H9 (cell line): ENCODE data around the gene MYOD1. TPM values are rescaled to one million over a fixed set of nuclear protein-coding genes. Genes with fewer than 3 reads are reported as not detected.

ENCODE experiments used
- DNase-seq: peaks from one replicate; pipeline ENCODE4 v3.0.0-alpha.2; 2017
- H2AFZ ChIP-seq: one replicate; pipeline ENCODE4 v1.6.1; 2013; ENCODE audit warnings: mild to moderate bottlenecking, low read length, control low read depth, moderate library complexity
- H2AK5ac ChIP-seq: 2 replicates; pipeline ENCODE4 v1.6.1; 2013; ENCODE audit warnings: low read length, control low read depth, mixed read lengths; ENCODE audit not compliant: insufficient read length
- H2BK120ac ChIP-seq: one replicate; pipeline ENCODE4 v1.6.1; 2013; ENCODE audit warnings: low read depth, mild to moderate bottlenecking, low read length, control low read depth, inconsistent platforms; ENCODE audit not compliant: poor library complexity, severe bottlenecking
- H2BK12ac ChIP-seq: 2 replicates; pipeline ENCODE4 v1.6.1; 2013; ENCODE audit warnings: low read length, control low read depth, mixed read lengths, low read depth; ENCODE audit not compliant: insufficient read length
- H2BK15ac ChIP-seq: 2 replicates; pipeline ENCODE4 v1.6.1; 2013; ENCODE audit warnings: low read depth, low read length, control low read depth
- H2BK20ac ChIP-seq: one replicate; pipeline ENCODE4 v1.6.1; 2013; ENCODE audit warnings: low read depth, mild to moderate bottlenecking, low read length, control low read depth, inconsistent platforms; ENCODE audit not compliant: poor library complexity, severe bottlenecking
- H2BK5ac ChIP-seq: 2 replicates; pipeline ENCODE4 v1.6.1; 2013; ENCODE audit warnings: low read length, control low read depth, mixed read lengths; ENCODE audit not compliant: insufficient read length
- H3K14ac ChIP-seq: 2 replicates; pipeline ENCODE4 v1.6.1; 2013; ENCODE audit warnings: low read length, control low read depth; ENCODE audit not compliant: insufficient read depth
- H3K18ac ChIP-seq: 2 replicates; pipeline ENCODE4 v1.6.1; 2013; ENCODE audit warnings: low read depth, mild to moderate bottlenecking, mixed read lengths, low read length, control low read depth; ENCODE audit not compliant: insufficient read length
- H3K23ac ChIP-seq: 2 replicates; pipeline ENCODE4 v1.6.1; 2013; ENCODE audit warnings: low read length, control low read depth, mixed read lengths, low read depth; ENCODE audit not compliant: insufficient read length
- H3K23me2 ChIP-seq: 2 replicates; pipeline ENCODE4 v1.6.1; 2013; ENCODE audit warnings: low read depth, mild to moderate bottlenecking, mixed read lengths, low read length, control low read depth; ENCODE audit not compliant: insufficient read length, poor library complexity, severe bottlenecking
- H3K27ac ChIP-seq: 2 replicates; pipeline ENCODE4 v1.5.1; 2013; ENCODE audit warnings: low read length, control low read depth, mixed read lengths, low read depth; ENCODE audit not compliant: insufficient read length
- H3K27me3 ChIP-seq: 2 replicates; pipeline ENCODE4 v1.6.1; 2013; ENCODE audit warnings: low read length, control low read depth, inconsistent platforms; ENCODE audit not compliant: insufficient read depth
- H3K4ac ChIP-seq: 2 replicates; pipeline ENCODE4 v1.6.1; 2013; ENCODE audit warnings: low read depth, mild to moderate bottlenecking, control low read depth, inconsistent platforms, low read length, moderate library complexity
- H3K4me1 ChIP-seq: 2 replicates; pipeline ENCODE4 v1.6.1; 2013; ENCODE audit warnings: low read length, control low read depth, inconsistent platforms; ENCODE audit not compliant: insufficient read depth
- H3K4me2 ChIP-seq: 2 replicates; pipeline ENCODE4 v1.6.1; 2013; ENCODE audit warnings: low read length, control low read depth, mixed read lengths; ENCODE audit not compliant: insufficient read length, insufficient read depth
- H3K56ac ChIP-seq: 2 replicates; pipeline ENCODE4 v1.6.1; 2013; ENCODE audit warnings: low read depth, mild to moderate bottlenecking, mixed read lengths, low read length, control low read depth; ENCODE audit not compliant: insufficient read length
- H3K79me1 ChIP-seq: 2 replicates; pipeline ENCODE4 v1.6.1; 2013; ENCODE audit warnings: low read depth, mild to moderate bottlenecking, moderate library complexity, low read length, control low read depth, inconsistent platforms; ENCODE audit not compliant: insufficient read depth, poor library complexity, severe bottlenecking
- H3K79me2 ChIP-seq: 2 replicates; pipeline ENCODE4 v1.6.1; 2013; ENCODE audit warnings: low read length, control low read depth, inconsistent platforms; ENCODE audit not compliant: insufficient read depth
- H3K9ac ChIP-seq: 2 replicates; pipeline ENCODE4 v1.6.1; 2013; ENCODE audit warnings: low read length, control low read depth, mixed read lengths; ENCODE audit not compliant: insufficient read length; ENCODE audit errors: extremely low read depth
- H3K9me3 ChIP-seq: one replicate; pipeline ENCODE4 v1.6.1; 2013; ENCODE audit warnings: low read depth, low read length, inconsistent platforms; ENCODE audit not compliant: control insufficient read depth
- H3T11ph ChIP-seq: one replicate; pipeline ENCODE4 v1.6.1; 2013; ENCODE audit warnings: mild to moderate bottlenecking, low read length, control low read depth, inconsistent platforms
- H4K20me1 ChIP-seq: one replicate; pipeline ENCODE4 v1.6.1; 2013; ENCODE audit not compliant: control insufficient read depth, insufficient read length, insufficient read depth
- H4K5ac ChIP-seq: 2 replicates; pipeline ENCODE4 v1.6.1; 2013; ENCODE audit warnings: low read depth, mild to moderate bottlenecking, mixed read lengths, low read length, control low read depth; ENCODE audit not compliant: insufficient read length
- H4K8ac ChIP-seq: replicated peaks from 2 replicates; pipeline ENCODE4 v1.6.1; 2013; ENCODE audit warnings: low read length, control low read depth, mixed read lengths, low read depth; ENCODE audit not compliant: insufficient read length
- H4K91ac ChIP-seq: 2 replicates; pipeline ENCODE4 v1.6.1; 2013; ENCODE audit warnings: low read depth, mild to moderate bottlenecking, moderate library complexity, mixed read lengths, low read length, control low read depth; ENCODE audit not compliant: insufficient read length
- H3K27ac Mint-ChIP-seq, 3 experiments: 2 replicates in 2 of 3; 3 replicates in 1 of 3; pipeline ENCODE4 v1.8.0; 2020 to 2021; ENCODE audit warnings: mixed read lengths in 3 of 3, mild to moderate bottlenecking in 1 of 3, moderate library complexity in 1 of 3
- H3K27me3 Mint-ChIP-seq: 2 replicates; pipeline ENCODE4 v1.8.0; 2021; ENCODE audit warnings: low read depth, mild to moderate bottlenecking, moderate library complexity, mixed read lengths
- H3K36me3 Mint-ChIP-seq, 3 experiments: 2 replicates in 2 of 3; 3 replicates in 1 of 3; pipeline ENCODE4 v1.8.0; 2020 to 2021; ENCODE audit warnings: low read depth in 3 of 3, mixed read lengths in 3 of 3; ENCODE audit not compliant: insufficient read depth in 1 of 3
- H3K4me1 Mint-ChIP-seq, 2 experiments: 2 replicates each; pipeline ENCODE4 v1.8.0; 2020; ENCODE audit warnings: mixed read lengths in 2 of 2
- H3K4me3 Mint-ChIP-seq, 2 experiments: 2 replicates in 1 of 2; 3 replicates in 1 of 2; pipeline ENCODE4 v1.8.0; 2020 to 2021; ENCODE audit warnings: mild to moderate bottlenecking in 2 of 2, mixed read lengths in 2 of 2, moderate library complexity in 1 of 2
- H3K9me3 Mint-ChIP-seq, 2 experiments: 2 replicates in 1 of 2; 3 replicates in 1 of 2; pipeline ENCODE4 v1.8.0; 2020; ENCODE audit warnings: mild to moderate bottlenecking in 2 of 2, mixed read lengths in 2 of 2, moderate library complexity in 1 of 2
- CTCF ChIP-seq: fragments of 200-600 bp; sonication (generic); conservative IDR thresholded peaks from 3 replicates; pipeline ENCODE4 v1.8.0; 2021; ENCODE audit warnings: antibody characterized with exemption, mild to moderate bottlenecking
- WGBS: extraction: QIAGEN DNeasy Blood & Tissue Kit; methylation state at CpG from one replicate; pipeline ENCODE4 v1.1.7; 2013; ENCODE audit warnings: missing lambda C conversion rate, low lambda C conversion rate, mixed read lengths; ENCODE audit not compliant: insufficient read length; ENCODE audit errors: extremely low coverage; 5-methylcytosine and 5-hydroxymethylcytosine counted together
- total RNA-seq: library from RNA; stranded (reverse); gene quantifications from 2 replicates; pipeline ENCODE4 v1.2.1, GENCODE V29; 2021

MYOD1 gene
- total RNA-seq, 1 experiment from 2014 or later: not detected

GRCh38 chr11:17725174-17725573 lies 5.8 kb downstream of the MYOD1 start:
- Mint-ChIP-seq H3K4me1 (peaks cover 9 to 20% of the 10 kb centered on the region in 2 experiments), H3K9me3 (no peaks in the 10 kb centered on the region), H3K27ac (no peak overlapping the region), H3K4me3 (no peak overlapping the region), H3K27me3 (peaks cover 35% of the 10 kb centered on the region), H3K36me3 (no peaks in the 10 kb centered on the region)
- H4K8ac ChIP-seq: no peak overlapping the region
- H3K4me2 ChIP-seq: no peak overlapping the region
- no peak for TF ChIP-seq CTCF
- H2AFZ ChIP-seq: no peak overlapping the region
- no peaks in the 10 kb centered on the region for H3K79me2 ChIP-seq
- H4K20me1 ChIP-seq: no peaks in the 10 kb centered on the region
- no peak overlapping the region for H3K23ac ChIP-seq
- no CpG with 5 or more reads among the region's 2 CpGs for WGBS
- no peak overlapping the region for H2BK120ac ChIP-seq
- H2BK5ac ChIP-seq: no peak overlapping the region
- DNase-seq: no peak
- no peak overlapping the region for H3T11ph ChIP-seq
- no peak overlapping the region for H3K56ac ChIP-seq
- H3K27me3 ChIP-seq: peaks cover 36% of the 10 kb centered on the region
- no peak overlapping the region for H3K18ac ChIP-seq
- no peak overlapping the region for H3K9ac ChIP-seq
- H3K79me1 ChIP-seq: no peaks in the 10 kb centered on the region
- no peak overlapping the region for H3K27ac ChIP-seq
- H3K4me1 ChIP-seq: no peaks in the 10 kb centered on the region
- H4K91ac ChIP-seq: no peak overlapping the region
- no peak overlapping the region for H2BK20ac ChIP-seq
- no peak overlapping the region for H2AK5ac ChIP-seq
- H3K4ac ChIP-seq: no peak overlapping the region
- peaks cover 8% of the 10 kb centered on the region for H3K23me2 ChIP-seq
- no peak overlapping the region for H3K14ac ChIP-seq
- no peak overlapping the region for H2BK15ac ChIP-seq
- H3K9me3 ChIP-seq: no peaks in the 10 kb centered on the region
- H4K5ac ChIP-seq: no peak overlapping the region
- no peak overlapping the region for H2BK12ac ChIP-seq
